Cardiac muscle cell (in vitro differentiated cells and primary cell): ENCODE measurements around the gene ATG13. TPM values are rescaled to one million over a fixed set of nuclear protein-coding genes. Genes with fewer than 3 reads are reported as not detected.

Experiments
- DNase-seq, 2 donors: peaks; one replicate each; pipeline versions ENCODE4 v3.0.0 to v3.0.0-alpha.2; 2010 to 2017; ENCODE audit warnings: low read depth in 1 of 2, low spot score in 1 of 2
- H3K27ac ChIP-seq: fragments of 200-600 bp; sonication (generic); 2 replicates; pipeline ENCODE4 v1.5.1; 2016
- H3K27me3 ChIP-seq: fragments of 200-600 bp; sonication (generic); 2 replicates; pipeline ENCODE4 v1.6.0; 2016; ENCODE audit warnings: control low read depth
- H3K36me3 ChIP-seq: fragments of 200-600 bp; sonication (generic); 2 replicates; pipeline ENCODE4 v1.5.1; 2016; ENCODE audit warnings: control low read depth
- H3K4me1 ChIP-seq: fragments of 200-600 bp; sonication (generic); 2 replicates; pipeline ENCODE4 v1.8.1; 2017; ENCODE audit warnings: low read depth, mild to moderate bottlenecking, mixed run types
- H3K4me3 ChIP-seq: fragments of 200-600 bp; sonication (generic); 2 replicates; pipeline ENCODE4 v1.5.1; 2016; ENCODE audit warnings: mild to moderate bottlenecking
- H3K9me3 ChIP-seq: fragments of 200-600 bp; sonication (generic); 2 replicates; pipeline ENCODE4 v1.5.1; 2017; ENCODE audit warnings: low read depth, mild to moderate bottlenecking, control low read depth
- polyA plus RNA-seq: library from polyadenylated mRNA; unstranded; fragments of >200 nt; fragmentation: Nextera tagmentation; extraction: Ambion mirVana; gene quantifications from 2 replicates; pipeline ENCODE4 v1.2.1, GENCODE V29; 2016
- total RNA-seq: library from RNA; depleted of rRNA; stranded (reverse); fragments of >200 nt; gene quantifications from 2 replicates; pipeline ENCODE4 v1.2.3, GENCODE V29; 2016
- TF ChIP-seq, protein P1 (sequence below): IDR thresholded peaks from 2 replicates; pipeline ENCODE4 v1.5.1; 2012; ENCODE audit warnings: low read depth, mild to moderate bottlenecking, low read length

The ATG13 gene
- total and polyA plus RNA-seq, 2 experiments from 2014 or later: 56.8 to 78.5 TPM

DNA sequence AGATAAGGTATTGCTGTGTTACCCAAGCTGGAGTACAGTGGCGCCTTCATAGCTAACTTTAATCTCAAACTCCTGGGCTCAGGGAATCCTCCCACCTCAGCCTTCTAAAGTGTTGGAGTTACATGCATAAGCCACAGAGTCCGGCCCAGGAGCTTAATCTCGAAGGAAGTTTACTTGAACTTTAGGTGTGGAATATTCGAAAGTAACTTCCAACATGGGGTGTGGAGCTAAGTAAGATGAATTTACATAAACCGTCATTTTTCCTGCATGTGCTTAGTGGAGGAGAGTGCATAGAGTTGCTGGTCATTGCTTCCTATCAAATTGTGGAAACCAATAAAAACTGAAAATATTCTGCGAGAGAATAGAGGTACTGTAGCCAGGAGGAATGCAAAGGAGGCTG, 1.5 kb downstream of the ATG13 start:
- Histone ChIP-seq H3K27me3 (no peaks in the 10 kb centered on the region), H3K36me3 (peaks cover 4% of the 10 kb centered on the region), H3K9me3 (no peaks in the 10 kb centered on the region), H3K27ac (no peak overlapping the region), H3K4me1 (peaks cover 9% of the 10 kb centered on the region), H3K4me3 (peak overlapping the region; percentile 95)
- DNase-seq: no peak
- TF ChIP-seq, protein P1, sequence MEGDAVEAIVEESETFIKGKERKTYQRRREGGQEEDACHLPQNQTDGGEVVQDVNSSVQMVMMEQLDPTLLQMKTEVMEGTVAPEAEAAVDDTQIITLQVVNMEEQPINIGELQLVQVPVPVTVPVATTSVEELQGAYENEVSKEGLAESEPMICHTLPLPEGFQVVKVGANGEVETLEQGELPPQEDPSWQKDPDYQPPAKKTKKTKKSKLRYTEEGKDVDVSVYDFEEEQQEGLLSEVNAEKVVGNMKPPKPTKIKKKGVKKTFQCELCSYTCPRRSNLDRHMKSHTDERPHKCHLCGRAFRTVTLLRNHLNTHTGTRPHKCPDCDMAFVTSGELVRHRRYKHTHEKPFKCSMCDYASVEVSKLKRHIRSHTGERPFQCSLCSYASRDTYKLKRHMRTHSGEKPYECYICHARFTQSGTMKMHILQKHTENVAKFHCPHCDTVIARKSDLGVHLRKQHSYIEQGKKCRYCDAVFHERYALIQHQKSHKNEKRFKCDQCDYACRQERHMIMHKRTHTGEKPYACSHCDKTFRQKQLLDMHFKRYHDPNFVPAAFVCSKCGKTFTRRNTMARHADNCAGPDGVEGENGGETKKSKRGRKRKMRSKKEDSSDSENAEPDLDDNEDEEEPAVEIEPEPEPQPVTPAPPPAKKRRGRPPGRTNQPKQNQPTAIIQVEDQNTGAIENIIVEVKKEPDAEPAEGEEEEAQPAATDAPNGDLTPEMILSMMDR: no peak

DNA sequence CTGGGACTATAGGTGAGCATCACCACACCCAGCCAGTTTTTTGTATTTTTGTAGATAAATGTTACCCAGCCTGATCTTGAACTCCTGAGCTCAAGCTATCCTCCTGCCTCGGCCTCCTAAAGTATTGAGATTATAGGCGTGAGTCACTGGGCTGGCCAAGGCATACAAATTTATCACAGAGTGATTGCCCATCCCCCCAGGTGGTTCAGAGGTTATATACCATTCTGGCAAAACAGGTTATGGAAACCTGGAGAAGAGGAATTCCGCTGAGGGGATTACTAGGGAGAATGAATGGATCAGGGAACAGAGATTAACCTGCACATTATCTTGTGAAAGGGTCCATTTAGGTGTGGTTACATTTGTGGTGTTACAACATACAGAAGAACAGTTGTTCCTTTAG, 8.1 kb downstream of the ATG13 start:
- Histone ChIP-seq H3K4me1 (no peaks in the 10 kb centered on the region), H3K27me3 (no peaks in the 10 kb centered on the region), H3K4me3 (no peak overlapping the region), H3K27ac (no peak overlapping the region), H3K9me3 (no peaks in the 10 kb centered on the region), H3K36me3 (peaks cover 14% of the 10 kb centered on the region)
- no peak for DNase-seq
- TF ChIP-seq, protein P1: no peak

DNA sequence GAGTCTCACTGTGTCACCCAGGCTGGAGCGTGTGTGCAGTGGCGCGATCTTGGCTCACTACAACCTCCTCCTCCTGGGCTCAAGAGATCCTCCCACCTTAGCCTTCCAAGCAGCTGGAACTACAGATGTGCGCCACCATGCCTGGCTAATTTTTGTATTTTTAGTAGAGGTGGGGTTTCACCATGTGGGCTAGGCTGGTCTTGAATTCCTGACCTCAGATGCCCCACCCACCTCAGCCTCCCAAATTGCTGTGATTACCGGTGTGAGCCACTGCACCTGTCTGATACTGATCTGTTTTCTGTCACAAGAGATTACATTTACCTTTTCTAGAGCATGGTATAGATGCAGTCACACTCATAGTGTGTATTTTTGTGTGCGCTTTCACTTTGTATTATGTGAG, 11.6 kb downstream of the ATG13 start:
- TF ChIP-seq, protein P1: no peak

DNA sequence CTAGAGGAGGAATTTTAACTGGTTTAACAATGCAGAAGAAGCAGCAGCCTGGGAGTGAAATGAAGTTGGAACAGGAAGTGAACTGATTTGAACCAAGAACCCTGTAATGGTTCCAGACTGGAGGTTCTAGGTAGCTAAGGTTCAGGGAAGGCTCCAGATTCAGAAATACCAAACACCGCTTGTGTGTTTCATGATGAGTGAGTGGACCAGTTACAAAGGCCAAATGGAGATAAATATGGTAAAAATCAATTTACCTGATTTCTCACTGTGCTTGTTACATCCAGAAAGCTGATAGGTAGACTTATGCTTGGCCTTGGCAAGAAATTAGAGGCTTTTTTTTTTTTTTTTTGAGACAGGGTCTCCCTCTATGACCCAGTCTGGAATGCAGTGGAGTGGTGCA, 12.9 kb downstream of the ATG13 start:
- no peak overlapping the region for H3K4me3 ChIP-seq
- TF ChIP-seq, protein P1: no peak
- H3K27ac ChIP-seq: no peak overlapping the region
- H3K9me3 ChIP-seq: no peaks in the 10 kb centered on the region
- no peaks in the 10 kb centered on the region for H3K27me3 ChIP-seq
- H3K36me3 ChIP-seq: peaks cover 7% of the 10 kb centered on the region
- DNase-seq: no peak
- H3K4me1 ChIP-seq: no peaks in the 10 kb centered on the region

More for the DNA sequence above, 11.6 kb downstream of the ATG13 start:
- no peaks in the 10 kb centered on the region for H3K4me1 ChIP-seq
- peaks cover 10% of the 10 kb centered on the region for H3K36me3 ChIP-seq
- H3K9me3 ChIP-seq: no peaks in the 10 kb centered on the region
- H3K27me3 ChIP-seq: no peaks in the 10 kb centered on the region
- H3K27ac ChIP-seq: no peak overlapping the region
- DNase-seq: no peak
- no peak overlapping the region for H3K4me3 ChIP-seq

DNA sequence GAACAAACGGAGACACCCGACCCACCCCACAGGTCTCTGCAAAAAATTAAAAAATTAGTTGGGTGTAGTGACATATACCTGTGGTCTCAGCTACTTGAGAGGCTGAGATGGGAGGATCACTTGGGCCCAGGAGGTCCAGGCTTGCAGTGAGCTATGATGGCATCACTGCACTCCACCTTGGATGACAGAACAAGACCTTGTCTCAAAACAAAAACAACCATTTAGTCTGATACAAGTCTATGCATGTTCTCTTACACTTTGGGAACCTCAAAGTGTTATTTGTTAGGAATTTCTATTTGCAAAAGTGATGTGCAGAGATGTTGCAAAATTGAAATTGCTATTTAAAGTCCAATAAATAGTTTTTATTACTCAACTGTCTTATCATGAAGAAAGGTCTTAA, 14.3 kb downstream of the ATG13 start:
- H3K27ac ChIP-seq: no peak overlapping the region
- DNase-seq: no peak
- TF ChIP-seq, protein P1: no peak

DNA sequence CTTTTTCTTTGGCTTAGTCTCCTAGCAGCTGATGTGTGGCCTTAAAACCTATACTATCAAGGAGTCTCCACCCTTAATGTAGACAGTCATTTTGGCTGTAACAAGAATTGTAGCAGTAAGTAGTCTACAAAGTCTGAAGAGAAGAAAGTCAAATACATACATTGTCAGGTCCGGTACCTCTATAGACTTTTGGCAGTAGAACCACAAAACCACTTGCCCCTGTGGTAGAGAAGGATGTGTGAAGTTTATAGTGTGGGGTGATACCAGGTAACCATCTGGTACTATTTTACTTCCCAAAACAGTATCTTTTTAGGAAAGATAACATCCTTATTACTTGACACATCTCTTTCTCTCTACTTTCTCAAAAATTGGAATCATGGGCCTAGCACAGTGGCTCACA, 15.1 kb downstream of the ATG13 start:
- H3K36me3 ChIP-seq: no peaks in the 10 kb centered on the region
- DNase-seq: no peak
- H3K4me1 ChIP-seq: no peaks in the 10 kb centered on the region
- H3K27ac ChIP-seq: no peak overlapping the region
- no peaks in the 10 kb centered on the region for H3K27me3 ChIP-seq
- H3K9me3 ChIP-seq: no peaks in the 10 kb centered on the region
- H3K4me3 ChIP-seq: no peak overlapping the region
- TF ChIP-seq, protein P1: no peak

More for the DNA sequence above, 14.3 kb downstream of the ATG13 start:
- no peaks in the 10 kb centered on the region for H3K9me3 ChIP-seq
- H3K27me3 ChIP-seq: no peaks in the 10 kb centered on the region
- no peaks in the 10 kb centered on the region for H3K4me1 ChIP-seq
- no peaks in the 10 kb centered on the region for H3K36me3 ChIP-seq
- H3K4me3 ChIP-seq: no peak overlapping the region
